ENCODE results near the gene RIPK1.
"Not testable (repeated sequence)": the region's sequence is repeated elsewhere in the genome, so short reads cannot be mapped to it uniquely, and the experiment has no call there.

RIPK1 gene

GRCh38 chr6:3068329-3069214, at the start of gene RIPK1:
RIPK1 (plus strand) TSS chr6:3068494; CDS start chr6:3076824, 8,330 bp downstream.
- peak; percentile 95 to 97 for DNase-seq

- no peak for DNase-seq
These were observed 49.2 kb upstream of the RIPK1 start for GRCh38 chr6:3019065-3019464.

- no peak for DNase-seq
These were observed 48.5 kb upstream of the RIPK1 start for GRCh38 chr6:3019749-3020320.

- DNase-seq, result not testable (repeated sequence)
These were observed 47.2 kb upstream of the RIPK1 start for GRCh38 chr6:3020976-3021598.

GRCh38 chr6:3022765-3023662, 45.3 kb upstream of the RIPK1 start:
- peak in 1 of 2 donors; percentile 29 for DNase-seq

- peak; percentile 83 to 84 for DNase-seq
These were observed 44.4 kb upstream of the RIPK1 start for GRCh38 chr6:3023663-3024483.

GRCh38 chr6:3026791-3027626, 41.3 kb upstream of the RIPK1 start:
- peak; percentile 47 to 79 for DNase-seq

GRCh38 chr6:3028156-3028555, 40.1 kb upstream of the RIPK1 start:
- not testable (repeated sequence) for DNase-seq

- DNase-seq, result no peak
These were observed 36.2 kb upstream of the RIPK1 start for GRCh38 chr6:3031857-3032640.

GRCh38 chr6:3032986-3033385, 35.3 kb upstream of the RIPK1 start:
- no peak for DNase-seq

GRCh38 chr6:3033652-3034051, 34.6 kb upstream of the RIPK1 start:
- DNase-seq, result no peak

- DNase-seq, result no peak
These were observed 32.9 kb upstream of the RIPK1 start for GRCh38 chr6:3035397-3035796.

- no peak for DNase-seq
These were observed 31.2 kb upstream of the RIPK1 start for GRCh38 chr6:3036861-3037637.

GRCh38 chr6:3037638-3038365, 30.5 kb upstream of the RIPK1 start:
- DNase-seq, result no peak

- no peak for DNase-seq
These were observed 28.9 kb upstream of the RIPK1 start for GRCh38 chr6:3039384-3039783.

GRCh38 chr6:3041147-3041546, 27.1 kb upstream of the RIPK1 start:
- no peak for DNase-seq

GRCh38 chr6:3041606-3042005, 26.7 kb upstream of the RIPK1 start:
- DNase-seq, result no peak

- DNase-seq, result no peak
These were observed 22.9 kb upstream of the RIPK1 start for GRCh38 chr6:3045369-3045768.

- DNase-seq, result no peak
These were observed 22.5 kb upstream of the RIPK1 start for GRCh38 chr6:3045777-3046176.

Data from CD4-positive, alpha-beta T cell treated with Interferon alpha-2 for 1 hour (primary cell).